Measurements from ENCODE around the gene GRHPR.
"Not testable (repeated sequence)": the region's sequence is repeated elsewhere in the genome, so short reads cannot be mapped to it uniquely, and the experiment has no call there.

The GRHPR gene

DNA sequence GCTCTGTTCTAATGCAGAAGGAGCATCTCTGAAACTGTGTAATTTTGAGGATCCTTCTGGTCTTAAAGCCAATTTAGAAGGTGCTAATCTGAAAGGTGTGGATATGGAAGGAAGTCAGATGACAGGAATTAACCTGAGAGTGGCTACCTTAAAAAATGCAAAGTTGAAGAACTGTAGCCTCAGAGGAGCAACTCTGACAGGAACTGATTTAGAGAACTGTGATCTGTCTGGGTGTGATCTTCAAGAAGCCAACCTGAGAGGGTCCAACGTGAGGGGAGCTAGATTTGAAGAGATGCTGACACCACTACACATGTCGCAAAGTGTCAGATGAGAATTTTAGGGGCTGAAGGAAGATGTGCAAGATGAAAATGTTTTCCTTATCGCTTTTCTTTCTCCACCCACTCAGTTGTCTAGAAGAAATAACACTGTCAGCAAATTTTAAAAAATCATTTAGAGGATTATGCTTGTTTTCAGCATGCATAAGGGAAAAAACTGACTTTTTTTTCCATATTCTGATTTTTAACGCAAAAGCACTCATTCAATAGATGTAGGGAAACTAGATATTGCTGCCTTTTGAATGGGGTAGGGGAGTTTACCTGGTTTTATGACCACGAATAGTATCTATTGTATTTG is 55.6 kb downstream of the GRHPR start:
- DNase-seq (ENCODE audit: low read depth in 3 of 3): not testable (repeated sequence)

GRCh38 chr9:37480759-37481158 is 58.3 kb downstream of the GRHPR start:
- DNase-seq (ENCODE audit: low read depth in 3 of 3): no peak

DNA sequence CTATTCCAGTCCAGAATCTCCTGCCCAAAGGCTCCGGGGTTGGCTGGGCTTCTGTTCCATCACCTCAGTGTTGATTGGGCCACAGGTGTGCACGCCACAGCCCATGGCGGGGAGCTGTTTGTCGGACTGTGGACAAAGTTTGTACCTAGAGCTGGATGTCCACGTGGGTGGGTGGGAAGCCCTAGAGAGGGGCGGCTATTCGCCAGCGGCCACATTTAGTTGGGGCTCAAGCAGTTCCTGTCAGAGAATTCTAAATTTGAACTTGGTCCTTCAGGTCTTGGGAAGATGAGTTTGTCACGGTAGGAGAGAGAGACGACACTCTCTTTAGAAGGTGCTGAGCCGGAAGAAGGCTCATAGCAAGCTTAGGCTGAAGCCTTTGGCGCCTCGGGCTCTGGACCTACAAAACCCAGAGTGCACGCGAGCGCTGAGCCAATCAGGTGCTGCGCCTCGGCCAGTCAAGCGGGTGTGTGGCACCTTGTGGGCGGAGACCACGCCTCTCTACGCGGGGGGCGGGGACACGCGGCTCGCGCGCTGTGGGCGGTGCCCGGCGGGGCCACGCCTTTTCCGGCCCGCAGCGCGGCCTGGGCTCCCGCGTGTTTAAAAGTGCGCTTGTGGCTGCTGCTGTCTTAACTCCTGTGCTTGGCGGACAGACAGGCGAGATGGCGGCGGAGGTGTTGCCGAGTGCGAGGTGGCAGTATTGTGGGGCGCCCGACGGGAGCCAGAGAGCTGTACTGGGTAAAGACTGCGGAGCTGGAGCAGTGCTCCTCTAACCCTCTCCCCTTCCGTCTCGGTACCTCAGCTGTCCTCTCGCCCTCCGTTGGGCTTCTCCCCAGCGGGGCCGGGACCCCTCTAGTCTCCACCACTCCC is 63.1 kb downstream of the GRHPR start, which contains the start of gene POLR1E:
Gene POLR1E, plus strand, starts transcription at position 560 of the 867 bp plus-strand sequence. Its CDS starts 100 bp downstream, at position 660.
- DNase-seq (ENCODE audit: low read depth in 3 of 3): peak; percentile 93 to 97 (median 96)

- DNase-seq (ENCODE audit: low read depth in 3 of 3): no peak
Measured at GRCh38 chr9:37486256-37486615, 63.7 kb downstream of the GRHPR start.
